Erythroblast (primary cell): ENCODE measurements around the gene BACE2.

Experiments
- GATA1 ChIP-seq: IDR thresholded peaks from 2 replicates; pipeline ENCODE4 v1.6.1; 2011; ENCODE audit warnings: low read depth, mild to moderate bottlenecking, control low read depth, low read length, moderate library complexity
- POLR2A ChIP-seq: IDR thresholded peaks from 2 replicates; pipeline ENCODE4 v1.6.1; 2011; ENCODE audit warnings: mild to moderate bottlenecking, low read length

- TF ChIP-seq POLR2A (no peak), GATA1 (no peak)
These were observed 52.3 kb downstream of the BACE2 start for GRCh38 chr21:41220208-41220733.
